Neural cell (in vitro differentiated cells): ENCODE results near the gene MAGEF1. TPM values are rescaled to one million over a fixed set of nuclear protein-coding genes. Genes with fewer than 3 reads are reported as not detected.

ENCODE experiments used
- H2AFZ ChIP-seq: fragments of 200-600, 300-800 bp; sonication (generic), shearing (Covaris generic); 2 replicates; pipeline ENCODE4 v1.6.0; 2014; ENCODE audit warnings: low read depth, mild to moderate bottlenecking, antibody characterized with exemption, low read length, moderate library complexity
- H3F3A ChIP-seq: fragments of 200-600 bp; shearing (Covaris generic); 2 replicates; pipeline ENCODE4 v1.6.1; 2016; ENCODE audit warnings: mild to moderate bottlenecking, moderate library complexity, mixed read lengths, antibody characterized with exemption, low read length; ENCODE audit not compliant: insufficient read depth, poor library complexity, severe bottlenecking
- H3K27ac ChIP-seq: fragments of 200-600, 300-800 bp; sonication (generic), shearing (Covaris generic); 2 replicates; pipeline ENCODE4 v1.5.1; 2014; ENCODE audit warnings: mild to moderate bottlenecking, low read length, moderate library complexity
- H3K27me3 ChIP-seq: fragments of 300-800, 200-600 bp; sonication (generic), shearing (Covaris generic); 2 replicates; pipeline ENCODE4 v1.6.0; 2014; ENCODE audit warnings: mild to moderate bottlenecking, low read depth, low read length, moderate library complexity; ENCODE audit not compliant: insufficient read depth
- H3K36me3 ChIP-seq: fragments of 300-800, 200-600 bp; sonication (generic), shearing (Covaris generic); 2 replicates; pipeline ENCODE4 v1.5.1; 2014; ENCODE audit warnings: mild to moderate bottlenecking, antibody characterized with exemption, low read length, moderate library complexity; ENCODE audit not compliant: insufficient read depth
- H3K4me2 ChIP-seq: fragments of 300-800, 200-600 bp; sonication (generic), shearing (Covaris generic); 2 replicates; pipeline ENCODE4 v1.6.0; 2014; ENCODE audit warnings: mild to moderate bottlenecking, low read length
- H3K4me3 ChIP-seq: fragments of 300-800, 200-600 bp; sonication (generic), shearing (Covaris generic); 2 replicates; pipeline ENCODE4 v1.5.1; 2014; ENCODE audit warnings: mild to moderate bottlenecking, low read length, moderate library complexity
- H3K79me2 ChIP-seq: fragments of 200-600 bp; shearing (Covaris generic); replicated peaks from 2 replicates; pipeline ENCODE4 v1.6.0; 2014; ENCODE audit warnings: mild to moderate bottlenecking, low read length, moderate library complexity; ENCODE audit not compliant: insufficient read depth
- H3K9ac ChIP-seq: fragments of 300-800, 200-600 bp; sonication (generic), shearing (Covaris generic); 2 replicates; pipeline ENCODE4 v1.6.1; 2016; ENCODE audit warnings: mild to moderate bottlenecking, low read length, mixed read lengths
- H3K9me2 ChIP-seq: fragments of 200-600 bp; shearing (Covaris generic); 2 replicates; pipeline ENCODE4 v1.6.1; 2016; ENCODE audit warnings: mild to moderate bottlenecking, low read length, mixed read lengths; ENCODE audit not compliant: insufficient read depth
- H3K9me3 ChIP-seq: fragments of 200-600, 300-800 bp; sonication (generic), shearing (Covaris generic); 2 replicates; pipeline ENCODE4 v1.6.1; 2016; ENCODE audit warnings: mild to moderate bottlenecking, mixed run types, low read length, moderate library complexity, mixed read lengths
- H4K20me1 ChIP-seq: fragments of 200-600 bp; shearing (Covaris generic); 2 replicates; pipeline ENCODE4 v1.6.1; 2016; ENCODE audit warnings: mild to moderate bottlenecking, mixed run types; ENCODE audit not compliant: insufficient read depth
- CTCF ChIP-seq: fragments of 450-650 bp; IDR thresholded peaks from 2 replicates; pipeline ENCODE4 v1.5.1; 2014; ENCODE audit warnings: antibody characterized with exemption, mild to moderate bottlenecking, moderate library complexity; ENCODE audit not compliant: poor library complexity, severe bottlenecking
- EP300 ChIP-seq: fragments of 450-650 bp; conservative IDR thresholded peaks from 2 replicates; pipeline ENCODE4 v1.6.1; 2014; ENCODE audit warnings: antibody characterized with exemption, mild to moderate bottlenecking, moderate library complexity; ENCODE audit not compliant: poor library complexity, severe bottlenecking
- EZH2 ChIP-seq: fragments of 200-600, 300-800 bp; shearing (Covaris generic), sonication (generic); IDR thresholded peaks from 2 replicates; pipeline ENCODE4 v1.6.1; 2014; ENCODE audit warnings: antibody characterized with exemption, low read length, borderline replicate concordance, mild to moderate bottlenecking; ENCODE audit not compliant: insufficient read depth, poor library complexity, severe bottlenecking
- MXI1 ChIP-seq: fragments of 450-650 bp; conservative IDR thresholded peaks from 2 replicates; pipeline ENCODE4 v1.6.1; 2014; ENCODE audit warnings: antibody characterized with exemption, mild to moderate bottlenecking; ENCODE audit not compliant: poor library complexity, severe bottlenecking
- POLR2AphosphoS5 ChIP-seq: IDR thresholded peaks from 2 replicates; pipeline ENCODE4 v1.6.1; 2012
- RAD21 ChIP-seq: fragments of 450-650 bp; conservative IDR thresholded peaks from 2 replicates; pipeline ENCODE4 v1.6.1; 2014; ENCODE audit warnings: antibody characterized with exemption, mild to moderate bottlenecking, moderate library complexity
- SMC3 ChIP-seq: fragments of 450-650 bp; conservative IDR thresholded peaks from 2 replicates; pipeline ENCODE4 v1.6.1; 2014; ENCODE audit warnings: antibody characterized with exemption, mild to moderate bottlenecking, moderate library complexity; ENCODE audit not compliant: poor library complexity
- TAF1 ChIP-seq: IDR thresholded peaks from 2 replicates; pipeline ENCODE4 v1.6.1; 2012; ENCODE audit warnings: low read depth
- polyA plus RNA-seq: library from polyadenylated mRNA; depleted of rRNA; stranded (reverse); fragments of >200 nt; gene quantifications from 2 replicates; pipeline ENCODE4 v1.2.3, GENCODE V29; 2014
- TF ChIP-seq, protein P1 (sequence below): IDR thresholded peaks from 2 replicates; pipeline ENCODE4 v1.6.1; 2012; ENCODE audit warnings: borderline replicate concordance

MAGEF1 gene
- polyA plus RNA-seq, 1 donor from 2014 or later = 103 TPM

- H3K27me3 ChIP-seq = no peaks in the 10 kb centered on the region
- no peak overlapping the region for H3K27ac ChIP-seq
- no peaks in the 10 kb centered on the region for H3K79me2 ChIP-seq
- no peak overlapping the region for H3K4me3 ChIP-seq
- TF ChIP-seq, protein P1, sequence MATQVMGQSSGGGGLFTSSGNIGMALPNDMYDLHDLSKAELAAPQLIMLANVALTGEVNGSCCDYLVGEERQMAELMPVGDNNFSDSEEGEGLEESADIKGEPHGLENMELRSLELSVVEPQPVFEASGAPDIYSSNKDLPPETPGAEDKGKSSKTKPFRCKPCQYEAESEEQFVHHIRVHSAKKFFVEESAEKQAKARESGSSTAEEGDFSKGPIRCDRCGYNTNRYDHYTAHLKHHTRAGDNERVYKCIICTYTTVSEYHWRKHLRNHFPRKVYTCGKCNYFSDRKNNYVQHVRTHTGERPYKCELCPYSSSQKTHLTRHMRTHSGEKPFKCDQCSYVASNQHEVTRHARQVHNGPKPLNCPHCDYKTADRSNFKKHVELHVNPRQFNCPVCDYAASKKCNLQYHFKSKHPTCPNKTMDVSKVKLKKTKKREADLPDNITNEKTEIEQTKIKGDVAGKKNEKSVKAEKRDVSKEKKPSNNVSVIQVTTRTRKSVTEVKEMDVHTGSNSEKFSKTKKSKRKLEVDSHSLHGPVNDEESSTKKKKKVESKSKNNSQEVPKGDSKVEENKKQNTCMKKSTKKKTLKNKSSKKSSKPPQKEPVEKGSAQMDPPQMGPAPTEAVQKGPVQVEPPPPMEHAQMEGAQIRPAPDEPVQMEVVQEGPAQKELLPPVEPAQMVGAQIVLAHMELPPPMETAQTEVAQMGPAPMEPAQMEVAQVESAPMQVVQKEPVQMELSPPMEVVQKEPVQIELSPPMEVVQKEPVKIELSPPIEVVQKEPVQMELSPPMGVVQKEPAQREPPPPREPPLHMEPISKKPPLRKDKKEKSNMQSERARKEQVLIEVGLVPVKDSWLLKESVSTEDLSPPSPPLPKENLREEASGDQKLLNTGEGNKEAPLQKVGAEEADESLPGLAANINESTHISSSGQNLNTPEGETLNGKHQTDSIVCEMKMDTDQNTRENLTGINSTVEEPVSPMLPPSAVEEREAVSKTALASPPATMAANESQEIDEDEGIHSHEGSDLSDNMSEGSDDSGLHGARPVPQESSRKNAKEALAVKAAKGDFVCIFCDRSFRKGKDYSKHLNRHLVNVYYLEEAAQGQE = no peak
- TF ChIP-seq EP300 (no peak), RAD21 (no peak), CTCF (no peak), SMC3 (no peak), POLR2AphosphoS5 (no peak), EZH2 (no peak), TAF1 (no peak), MXI1 (no peak)
- no peaks in the 10 kb centered on the region for H3F3A ChIP-seq
- no peak overlapping the region for H2AFZ ChIP-seq
- no peaks in the 10 kb centered on the region for H3K36me3 ChIP-seq
- no peaks in the 10 kb centered on the region for H4K20me1 ChIP-seq
- H3K9ac ChIP-seq = no peak overlapping the region
- no peaks in the 10 kb centered on the region for H3K9me3 ChIP-seq
- no peaks in the 10 kb centered on the region for H3K9me2 ChIP-seq
- H3K4me2 ChIP-seq = no peak overlapping the region
Observed at GRCh38 chr3:184669578-184669977, 42.3 kb downstream of the MAGEF1 start.

DNA sequence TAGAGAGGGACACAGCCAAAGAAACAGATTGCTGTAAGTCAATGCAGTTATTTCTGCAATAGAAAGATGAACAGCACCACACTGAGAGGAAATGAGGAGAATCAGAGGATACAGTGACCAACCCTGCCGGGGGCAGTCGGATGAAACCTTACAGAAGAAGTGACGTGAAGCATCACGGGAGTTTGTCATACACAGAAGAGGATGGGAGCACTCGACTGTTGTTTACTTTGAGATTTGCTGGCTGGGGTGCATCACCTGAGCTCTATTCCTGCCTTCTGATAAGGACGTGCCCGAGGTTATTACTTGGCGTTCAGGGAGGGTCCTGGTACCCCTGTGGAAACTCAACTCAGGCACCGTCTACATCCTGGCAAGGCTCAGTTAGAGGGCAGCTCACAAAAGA is 45.4 kb downstream of the MAGEF1 start:
- Histone ChIP-seq H3K27ac (no peak overlapping the region), H3K27me3 (no peaks in the 10 kb centered on the region), H2AFZ (no peak overlapping the region), H3K9me2 (no peaks in the 10 kb centered on the region), H3F3A (no peaks in the 10 kb centered on the region), H3K79me2 (no peaks in the 10 kb centered on the region), H4K20me1 (no peaks in the 10 kb centered on the region), H3K4me2 (no peak overlapping the region), H3K9ac (no peak overlapping the region), H3K9me3 (no peaks in the 10 kb centered on the region), H3K36me3 (no peaks in the 10 kb centered on the region), H3K4me3 (no peak overlapping the region)
- no peak for TF ChIP-seq CTCF
- no peak for TF ChIP-seq TAF1
